Hematopoietic multipotent progenitor cell treated with erythropoietin and hydrocortisone succinate and interleukin-3 and kit ligand, for 6 days (in vitro differentiated cells): ENCODE data around the gene SYP.
"Not testable (repeated sequence)": the region's sequence is repeated elsewhere in the genome, so short reads cannot be mapped to it uniquely, and the experiment has no call there.

ENCODE experiments used
- DNase-seq: peaks from one replicate; pipeline ENCODE4 v3.0.0-alpha.2; 2015

Gene SYP

DNA sequence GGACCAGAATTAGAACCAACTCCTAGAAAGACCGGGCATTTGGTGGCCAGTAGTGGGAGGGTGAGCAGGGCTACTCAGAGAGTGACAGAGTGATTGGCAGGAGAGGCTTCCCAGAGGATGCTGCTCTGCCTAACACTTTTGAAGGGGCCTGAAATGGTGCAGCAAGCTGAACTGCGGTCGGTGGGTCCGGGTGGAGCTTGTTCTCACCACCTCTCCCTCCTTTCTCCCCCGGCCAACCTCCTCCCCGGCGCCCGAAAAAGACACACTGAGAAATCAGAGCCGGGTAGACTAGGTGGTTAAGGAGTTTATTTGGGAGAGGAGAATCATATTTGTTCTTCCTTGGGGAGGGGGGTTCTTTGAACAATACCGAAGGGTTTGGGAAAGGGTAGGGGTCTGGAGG is 12.5 kb downstream of the SYP start:
- DNase-seq: no peak

DNA sequence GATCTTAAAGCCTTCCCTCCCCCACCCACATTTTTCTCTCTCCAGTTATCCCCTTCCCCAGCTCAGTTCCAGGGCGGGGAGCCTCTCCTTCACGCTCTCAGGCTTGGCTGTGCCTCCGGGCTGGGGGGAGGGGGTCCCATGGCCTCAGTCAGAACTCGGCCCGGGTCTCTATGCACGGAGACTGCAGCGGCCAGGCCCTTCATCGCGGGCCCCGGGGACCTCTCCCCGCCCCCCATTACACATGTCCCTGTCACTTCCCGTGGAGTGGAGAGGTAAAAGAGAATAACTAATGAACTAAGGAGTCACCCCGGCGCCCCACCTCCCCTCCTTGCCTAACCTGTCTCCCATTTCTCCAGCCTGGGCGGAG is 13.0 kb downstream of the SYP start:
- no peak for DNase-seq

GRCh38 chrX:49186125-49187027 is 13.6 kb downstream of the SYP start, which contains the start of gene PRICKLE3:
PRICKLE3 (minus strand) TSS chrX:49186373; CDS start chrX:49186297, 76 bp downstream.
- DNase-seq: peak; percentile 84

- DNase-seq: peak; percentile 58
Observed at GRCh38 chrX:49184294-49185281, 15.4 kb downstream of the SYP start.

GRCh38 chrX:49183701-49184281 is 16.2 kb downstream of the SYP start:
- no peak for DNase-seq

DNA sequence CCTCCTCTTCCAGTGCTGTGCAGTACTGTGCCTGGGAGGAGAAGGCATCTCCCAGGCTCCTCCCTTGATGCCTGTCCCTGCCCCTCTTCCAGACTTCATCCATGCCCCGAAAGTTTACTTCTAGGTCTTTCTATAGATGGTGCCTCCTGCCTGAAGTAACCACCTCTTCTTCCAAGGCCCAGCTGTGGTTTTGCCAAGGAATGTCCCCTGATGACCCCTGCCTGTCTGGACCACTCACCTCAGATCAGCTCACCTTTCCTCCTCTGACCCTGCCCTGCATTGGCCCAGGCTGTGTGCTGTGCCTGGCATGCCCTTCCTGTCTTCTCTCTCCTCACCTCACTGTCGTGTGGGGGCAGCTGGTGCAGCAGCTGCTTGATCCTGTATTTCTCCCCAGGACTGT is 20.6 kb downstream of the SYP start:
- no peak for DNase-seq

- DNase-seq: peak; percentile 78
Observed at GRCh38 chrX:49178537-49178936, 21.5 kb downstream of the SYP start.

- DNase-seq: no peak
Observed at GRCh38 chrX:49177873-49178480, 22.0 kb downstream of the SYP start.

- peak; percentile 93 for DNase-seq
Observed at GRCh38 chrX:49177338-49177833, 22.6 kb downstream of the SYP start.

DNA sequence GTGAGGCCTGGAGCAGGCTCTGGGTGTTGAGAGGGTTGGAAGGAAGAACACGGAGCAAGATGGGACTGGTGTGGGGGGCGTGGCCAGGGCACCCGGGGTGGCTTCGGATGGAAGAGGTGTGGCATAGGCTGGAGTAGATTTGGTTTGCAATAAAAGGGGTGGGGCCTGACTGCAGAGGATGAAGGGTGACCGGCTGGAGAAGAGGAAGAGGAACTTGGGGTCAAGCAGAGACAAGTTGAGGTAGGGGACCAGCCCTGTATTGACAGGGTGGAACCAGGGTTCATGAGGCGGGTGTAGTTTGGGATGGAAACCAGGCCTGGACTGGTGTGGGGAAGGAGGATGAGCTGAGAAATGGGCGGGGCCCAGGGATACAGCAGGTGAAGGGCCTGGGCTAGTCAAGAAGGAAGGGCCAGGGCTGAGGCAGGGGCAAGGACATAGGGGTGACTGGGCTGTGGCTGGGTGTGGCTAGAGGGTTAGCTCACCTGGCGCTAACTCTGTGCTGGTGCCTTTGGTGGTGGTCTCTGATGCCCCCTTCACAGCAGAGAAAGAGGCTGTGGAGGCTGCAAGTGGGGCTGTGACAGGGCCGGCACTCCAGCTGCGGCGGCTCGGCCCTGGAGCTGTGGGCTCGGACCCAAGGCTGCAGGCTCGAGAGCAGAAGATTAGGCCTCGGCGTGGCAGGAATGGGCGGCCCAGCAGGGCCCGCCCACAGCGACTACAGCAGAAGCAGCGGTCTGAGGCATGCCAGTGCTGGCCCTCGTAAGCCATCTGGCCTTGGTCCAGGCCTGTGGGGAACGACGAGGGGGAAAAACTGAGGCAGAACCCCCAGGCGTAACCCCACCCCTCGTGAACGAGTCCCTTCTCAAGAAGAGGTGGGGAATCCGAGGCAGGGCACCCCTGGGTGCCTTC is 23.3 kb downstream of the SYP start:
- peak; percentile 78 for DNase-seq

DNA sequence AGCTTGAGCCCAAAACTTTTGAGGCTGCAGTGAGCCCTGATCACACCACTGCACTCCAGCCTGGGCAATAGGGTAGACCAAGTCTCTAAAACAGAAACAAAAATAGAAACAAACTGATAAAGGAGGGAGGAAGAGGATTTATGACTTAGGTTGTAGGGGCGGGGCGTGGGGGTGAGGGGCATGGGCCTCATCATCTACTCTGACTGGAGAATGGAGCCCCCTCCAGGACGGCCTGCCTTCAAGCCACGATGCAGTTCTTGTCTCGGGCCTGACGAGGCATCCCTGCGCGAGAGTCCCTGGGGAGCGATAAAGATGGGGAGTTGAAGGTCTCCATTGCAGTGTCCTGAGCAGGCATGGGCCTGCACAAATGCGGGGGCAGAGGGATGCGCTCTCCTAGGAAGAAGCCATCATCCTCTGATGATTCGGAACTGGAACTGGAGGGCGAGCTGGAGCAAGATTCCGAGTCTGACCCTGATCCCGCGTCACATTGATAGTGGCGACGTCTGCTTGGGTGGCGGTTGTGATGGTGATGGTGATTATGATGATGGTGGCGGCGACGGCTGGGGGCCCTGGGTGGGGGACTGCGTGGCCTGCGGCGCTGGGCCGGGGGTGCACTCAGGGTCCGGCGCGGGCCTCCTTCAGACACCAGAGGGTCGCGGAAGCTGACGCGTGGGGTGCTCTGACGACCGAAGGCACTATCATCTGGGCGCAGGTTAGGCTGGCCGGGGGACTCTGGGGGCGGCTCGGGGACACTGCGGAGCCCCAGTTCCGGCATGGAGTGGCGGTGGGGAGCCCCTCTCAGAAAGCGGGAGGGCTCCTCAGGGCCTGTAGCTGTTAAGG is 24.3 kb downstream of the SYP start:
- no peak for DNase-seq

GRCh38 chrX:49174723-49175122 is 25.3 kb downstream of the SYP start:
- peak; percentile 46 for DNase-seq

DNA sequence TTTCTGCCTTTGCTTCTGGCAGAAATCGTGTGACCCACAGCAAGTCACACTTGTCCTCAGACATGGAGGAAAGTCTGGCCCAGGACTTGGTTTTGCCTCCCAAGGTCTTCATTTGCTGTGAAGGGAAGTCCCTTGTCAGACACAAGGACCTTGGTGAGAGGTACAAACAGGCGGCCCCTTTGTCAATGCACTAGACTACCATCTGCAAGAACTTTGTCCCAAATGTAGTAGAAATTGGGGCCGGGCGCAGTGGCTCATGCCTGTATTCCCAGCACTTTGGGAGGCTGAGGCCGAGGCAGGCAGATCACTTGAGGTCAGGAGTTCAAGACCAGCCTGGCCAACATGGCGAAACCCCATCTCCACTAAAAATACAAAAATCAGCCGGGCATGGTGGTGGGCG is 26.4 kb downstream of the SYP start:
- DNase-seq: not testable (repeated sequence)

GRCh38 chrX:49172280-49172780 is 27.7 kb downstream of the SYP start:
- peak; percentile 95 for DNase-seq

DNA sequence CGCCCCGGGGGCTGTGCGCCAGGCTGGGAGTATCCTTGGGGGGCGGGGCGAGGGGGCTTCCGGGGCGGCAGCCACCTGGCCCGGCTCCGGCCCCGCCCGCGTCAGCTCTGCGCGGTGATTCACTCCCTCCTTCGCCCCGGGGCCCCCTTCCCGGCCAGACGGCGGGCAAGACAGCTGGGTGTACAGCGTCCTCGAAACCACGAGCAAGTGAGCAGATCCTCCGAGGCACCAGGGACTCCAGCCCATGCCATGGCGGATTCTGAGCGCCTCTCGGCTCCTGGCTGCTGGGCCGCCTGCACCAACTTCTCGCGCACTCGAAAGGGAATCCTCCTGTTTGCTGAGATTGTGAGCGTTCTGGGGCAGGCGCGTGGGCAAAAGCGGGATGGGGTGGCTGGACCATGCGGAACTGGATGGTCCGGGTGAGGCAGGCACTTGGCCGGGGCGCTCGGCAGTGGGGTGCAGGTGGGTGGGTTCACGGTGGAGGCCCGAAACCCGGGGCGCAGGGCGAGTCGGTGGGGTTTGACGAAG is 28.2 kb downstream of the SYP start, which contains the start of gene PLP2:
Gene PLP2 (plus strand): TSS at position 147 of the 528 bp plus-strand sequence. CDS start 103 bp downstream, at position 250.
- peak; percentile 67 for DNase-seq

DNA sequence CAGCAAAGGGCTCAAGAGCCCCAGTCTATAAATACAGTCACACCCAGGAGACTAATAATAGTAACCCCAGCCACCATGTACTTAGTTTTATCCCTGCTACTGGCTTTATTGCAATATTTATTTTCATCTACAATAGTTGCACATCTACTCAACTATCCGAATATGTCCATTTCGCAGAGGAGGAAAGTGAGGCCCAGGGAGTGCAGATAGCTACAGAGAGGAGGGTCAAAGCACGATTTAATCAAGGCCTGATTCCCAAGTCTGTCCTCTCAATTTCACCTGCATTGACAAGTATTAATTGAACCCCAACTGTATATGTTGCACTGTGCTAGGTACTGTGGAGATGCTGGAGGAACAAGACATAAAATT is 32.3 kb downstream of the SYP start:
- no peak for DNase-seq

GRCh38 chrX:49166914-49167739 is 32.9 kb downstream of the SYP start:
- peak; percentile 89 for DNase-seq
